HG03066 (cell line): ENCODE measurements around the gene ENOX1.

ENCODE experiments used
- ATAC-seq: cut with Tn5 transposase; IDR thresholded peaks from one replicate; pipeline ENCODE4 v1.9.1; 2021; ENCODE audit warnings: low read depth; ENCODE audit not compliant: unreplicated experiment

The ENOX1 gene

DNA sequence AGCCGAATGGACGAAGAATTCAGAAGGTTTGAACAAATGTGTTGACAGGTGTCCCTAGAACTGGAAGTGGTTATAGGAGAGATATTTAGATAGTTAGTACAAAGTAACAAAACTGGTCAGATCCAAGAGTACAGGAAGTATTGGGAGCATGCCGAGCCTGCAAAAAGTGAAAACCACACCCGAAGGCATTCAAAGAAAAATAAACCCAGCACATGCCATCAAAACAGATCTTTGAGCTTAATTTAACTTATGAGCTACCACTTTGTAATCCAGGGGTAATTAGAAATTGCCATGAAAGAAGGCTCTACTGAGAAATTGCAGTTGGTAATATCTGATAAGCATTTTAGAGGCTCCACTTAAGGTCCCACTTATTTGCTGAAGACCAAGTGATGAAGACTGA, 549.2 kb downstream of the ENOX1 start:
- ATAC-seq, result no peak

DNA sequence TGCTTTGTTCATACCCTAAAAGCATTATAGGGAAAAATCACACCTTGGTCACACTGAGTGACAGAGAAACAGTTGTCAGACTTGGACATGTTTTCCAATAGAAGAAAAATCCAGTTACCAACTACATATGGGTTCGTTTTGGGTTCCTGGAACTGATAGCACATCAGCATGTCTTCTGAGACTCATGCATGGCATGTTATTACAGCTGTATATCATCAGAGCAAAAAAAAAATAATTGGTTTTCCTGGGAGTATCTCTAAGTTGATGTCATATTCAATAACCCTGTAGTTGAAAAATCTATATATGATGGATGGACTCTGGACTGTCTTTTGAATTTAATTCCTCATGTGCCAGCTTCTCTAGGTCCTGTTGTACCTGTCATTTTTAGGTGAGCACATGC, 551.7 kb downstream of the ENOX1 start:
- ATAC-seq, result no peak

DNA sequence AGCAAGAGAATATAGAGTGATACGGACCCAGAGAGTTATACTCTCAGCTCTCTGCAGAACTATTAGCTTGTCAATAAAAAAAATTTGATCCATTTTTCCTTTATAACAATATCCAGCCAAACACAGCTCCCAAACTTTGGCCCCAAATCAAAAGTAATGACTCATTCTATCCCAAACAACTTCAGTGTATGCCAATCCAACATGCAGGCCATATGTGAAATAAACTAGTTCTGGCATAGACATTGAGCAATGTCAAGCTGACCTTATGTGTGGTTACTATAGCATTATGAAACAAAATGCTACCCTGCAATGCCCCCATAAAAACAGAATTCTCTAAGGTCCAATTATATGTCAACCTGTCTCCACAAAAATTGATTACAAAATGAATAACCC, 553.9 kb downstream of the ENOX1 start:
- no peak for ATAC-seq

DNA sequence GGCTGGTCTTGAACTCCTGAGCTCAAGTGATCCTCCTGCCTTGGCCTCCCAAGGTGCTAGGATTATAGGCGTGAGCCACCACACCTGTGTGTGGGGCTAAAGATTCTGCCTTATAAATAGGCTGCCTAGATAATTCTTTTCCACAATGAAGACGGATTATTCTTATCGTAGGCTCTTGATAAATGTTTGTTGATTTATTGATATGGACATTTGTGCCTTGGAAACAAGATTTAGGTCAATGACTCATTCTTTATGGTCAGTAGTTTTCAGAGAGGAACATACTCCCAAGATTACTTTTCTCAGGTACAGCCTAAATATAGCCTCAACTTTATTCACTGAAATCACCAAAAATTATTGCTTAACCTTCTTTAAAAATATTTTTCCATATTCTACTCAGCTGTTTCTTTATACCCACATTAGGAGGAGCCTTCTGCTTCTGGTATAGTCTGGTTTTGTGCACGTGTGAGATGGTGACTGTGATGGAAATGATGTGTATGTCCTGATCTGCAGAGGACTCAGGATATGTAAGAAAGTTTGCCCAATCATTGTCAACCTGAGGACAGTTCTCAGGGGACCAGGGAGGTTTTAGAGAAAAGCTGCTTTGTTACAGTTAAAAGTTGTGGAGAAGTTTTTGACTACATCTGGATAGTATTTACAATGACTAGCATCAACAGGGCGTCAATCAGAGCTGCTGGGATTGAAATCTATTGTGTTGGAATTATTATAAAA, 554.5 kb downstream of the ENOX1 start:
- ATAC-seq, result no peak

DNA sequence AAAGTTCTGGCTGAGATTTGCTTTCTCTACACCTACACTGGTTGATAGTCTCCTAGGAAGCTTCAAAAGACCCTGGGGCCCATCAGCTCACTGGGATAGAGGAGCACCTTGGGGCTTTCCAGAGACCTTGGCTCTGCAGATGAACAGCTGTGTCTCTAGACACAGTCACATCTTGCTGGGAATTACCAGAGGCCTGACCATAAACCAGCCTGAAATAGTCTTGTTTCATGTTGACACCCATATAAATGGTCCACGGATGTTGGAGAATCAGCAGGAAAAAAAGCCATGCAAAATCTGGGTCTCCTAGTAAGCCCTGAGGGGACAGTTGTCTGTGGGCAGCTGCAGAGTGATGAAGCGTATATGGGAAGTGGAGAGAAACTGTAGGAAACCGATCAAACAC, 555.8 kb downstream of the ENOX1 start:
- ATAC-seq, result no peak

DNA sequence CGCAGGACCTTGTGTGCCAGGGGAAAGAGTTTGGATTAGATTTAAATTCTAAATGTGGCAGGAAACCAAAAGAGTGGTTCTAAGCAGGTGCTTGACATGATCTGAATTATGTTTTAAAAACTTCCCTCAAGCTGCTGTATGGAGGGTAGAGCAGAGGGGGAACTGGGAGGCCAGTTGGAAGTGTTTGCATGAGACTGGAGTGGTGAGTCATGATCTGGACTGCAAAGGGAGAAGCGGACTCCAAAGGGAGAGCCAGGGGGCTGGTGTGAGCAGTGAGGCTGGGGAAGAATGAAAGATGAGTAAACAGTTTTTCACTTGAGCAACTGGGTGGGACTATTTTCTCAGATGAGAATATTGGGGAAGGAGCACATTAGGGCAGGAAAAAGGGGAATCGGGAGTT, 557.3 kb downstream of the ENOX1 start:
- no peak for ATAC-seq

DNA sequence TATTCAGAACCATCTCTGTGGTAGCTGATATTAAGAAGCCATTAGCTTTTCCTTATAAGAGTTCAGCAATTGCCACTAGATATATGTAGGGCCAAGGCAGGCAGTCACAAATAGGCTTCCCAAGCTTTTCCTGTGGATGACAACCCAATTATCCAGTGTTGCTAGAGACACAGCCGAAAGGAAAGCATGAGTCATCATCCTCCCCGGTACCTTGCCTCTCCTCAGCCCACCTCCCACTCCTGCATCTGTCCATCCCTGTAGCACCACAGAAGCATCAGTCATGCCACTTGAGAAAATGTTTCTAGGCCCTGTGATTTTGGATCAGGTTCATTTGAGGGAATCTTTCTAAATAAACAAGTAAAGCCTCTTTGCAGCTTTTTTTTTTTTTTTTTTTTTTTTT, 559.1 kb downstream of the ENOX1 start:
- no peak for ATAC-seq

DNA sequence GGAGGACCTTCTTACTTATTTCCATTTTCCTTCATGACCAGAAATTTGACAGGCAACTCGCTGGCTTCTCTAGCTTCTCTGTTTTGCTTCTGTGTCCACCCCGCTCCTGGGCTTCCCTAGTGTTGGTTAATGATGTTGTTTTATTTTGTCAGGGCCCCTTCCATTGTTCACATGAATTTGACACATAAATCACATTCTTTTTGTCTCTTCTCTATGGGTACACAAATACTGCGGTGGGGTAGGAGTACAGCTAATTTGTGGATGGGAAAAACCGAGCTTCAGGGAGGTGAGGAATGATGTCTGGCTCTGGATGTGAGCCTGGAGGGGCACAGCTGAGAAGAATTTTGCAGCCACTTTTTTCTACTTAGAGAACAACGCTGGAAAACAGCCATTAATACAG, 563.6 kb downstream of the ENOX1 start:
- no peak for ATAC-seq

DNA sequence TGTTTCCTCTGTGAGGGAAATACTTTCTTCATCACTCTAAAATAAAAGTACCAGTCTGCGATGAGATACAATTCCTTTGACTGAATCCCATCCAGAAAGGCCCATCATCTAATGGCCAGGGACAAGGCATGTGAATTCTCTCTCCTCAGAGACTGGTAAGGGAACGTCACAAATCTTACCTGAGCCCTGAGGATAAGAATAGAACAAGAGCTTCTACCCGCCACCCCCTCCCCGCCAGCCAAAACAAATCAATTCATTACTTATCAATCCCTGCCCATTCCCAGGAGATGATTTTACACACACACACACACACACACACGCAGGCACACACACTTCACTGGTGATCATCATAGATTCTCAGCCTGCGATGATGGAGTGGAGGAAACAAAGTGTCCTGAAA, 564.7 kb downstream of the ENOX1 start:
- no peak for ATAC-seq

DNA sequence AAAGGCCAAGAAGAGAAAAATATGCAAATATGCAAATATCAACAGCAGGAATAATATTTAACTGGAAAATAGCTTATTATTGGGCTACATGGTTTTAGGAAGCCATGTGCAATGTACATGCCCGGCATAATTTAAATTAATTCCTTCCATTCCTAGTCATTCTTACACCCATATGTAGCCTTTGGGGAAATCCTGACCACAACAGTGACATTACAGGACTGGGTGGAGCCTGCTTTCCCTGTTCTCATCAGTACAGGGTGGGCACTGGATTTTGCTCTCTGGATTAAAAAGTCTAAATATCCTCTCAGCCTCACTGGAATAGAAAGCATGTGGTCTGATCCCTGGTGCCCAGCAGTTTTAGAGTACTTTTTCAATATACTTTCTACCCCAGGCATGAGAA, 565.2 kb downstream of the ENOX1 start:
- no peak for ATAC-seq

DNA sequence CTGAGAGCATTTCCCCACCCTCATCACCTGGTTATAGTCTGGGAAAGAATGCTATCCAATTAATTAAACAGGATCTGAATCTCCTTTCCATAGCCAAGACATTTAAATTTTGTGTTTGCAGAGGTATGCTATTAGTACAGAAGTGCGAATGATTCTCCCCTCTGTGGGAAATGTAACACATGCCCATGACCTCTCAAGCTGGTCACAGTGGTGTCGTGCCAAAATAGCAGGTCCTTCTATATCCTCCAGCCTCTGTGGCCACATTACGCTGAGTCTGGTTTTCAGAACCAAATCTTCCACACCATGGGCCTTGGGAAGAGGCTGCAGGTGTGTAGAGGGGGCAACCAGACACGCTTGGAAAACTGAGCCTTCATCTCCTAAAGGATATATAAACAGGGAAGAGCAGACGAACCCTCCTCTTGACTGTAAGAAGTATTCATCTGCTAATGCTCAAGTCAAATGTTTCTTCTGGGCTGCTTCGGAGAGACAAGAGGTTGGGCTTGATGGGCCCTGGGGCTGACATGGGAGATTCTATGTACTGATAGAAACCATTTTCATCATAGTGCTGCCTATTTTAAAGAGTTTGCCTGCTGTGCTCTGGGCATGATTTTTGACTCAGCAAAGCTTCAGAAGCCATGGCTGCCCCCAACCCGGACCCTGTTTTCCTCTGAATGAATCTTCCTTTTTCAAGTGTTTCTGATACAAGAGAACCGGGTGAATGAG, 565.7 kb downstream of the ENOX1 start:
- no peak for ATAC-seq

DNA sequence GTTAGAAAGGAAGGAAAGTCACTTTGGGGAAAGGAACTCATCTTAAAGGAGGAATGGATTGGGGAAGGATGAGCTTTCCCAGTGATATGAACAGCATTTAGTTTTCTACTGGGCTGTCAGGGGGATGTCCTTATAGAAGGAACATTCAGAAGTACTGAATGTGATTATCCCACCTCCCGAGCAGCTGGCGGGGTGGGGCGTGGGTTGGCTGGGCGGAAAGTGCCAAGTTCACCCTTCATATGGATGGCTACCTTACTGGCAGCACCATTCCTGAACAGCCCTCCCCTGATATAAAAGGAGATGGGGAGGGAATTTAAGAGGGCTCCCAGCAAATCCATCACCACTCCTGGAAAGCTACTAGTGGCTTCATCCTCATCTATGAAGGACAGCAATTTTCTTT, 572.6 kb downstream of the ENOX1 start:
- ATAC-seq, result no peak

DNA sequence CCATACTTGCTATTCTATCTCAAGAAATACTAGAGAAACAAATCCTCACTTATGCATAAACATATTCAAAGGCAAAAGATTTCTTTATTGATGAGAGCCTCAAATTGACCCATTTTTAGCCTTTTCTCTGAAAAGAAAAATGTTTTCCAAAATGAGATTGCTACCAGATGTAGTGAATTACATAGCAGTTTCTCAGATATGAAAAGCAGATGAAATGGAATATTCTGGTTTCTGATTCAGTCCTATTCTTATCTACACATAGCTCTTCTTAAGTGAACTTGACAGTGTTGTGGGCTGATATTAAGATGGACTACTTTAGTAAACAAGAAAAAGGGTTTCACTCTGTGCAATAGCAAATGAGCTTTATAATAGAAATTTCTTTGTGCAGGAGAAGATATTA, 579.9 kb downstream of the ENOX1 start:
- ATAC-seq, result no peak

DNA sequence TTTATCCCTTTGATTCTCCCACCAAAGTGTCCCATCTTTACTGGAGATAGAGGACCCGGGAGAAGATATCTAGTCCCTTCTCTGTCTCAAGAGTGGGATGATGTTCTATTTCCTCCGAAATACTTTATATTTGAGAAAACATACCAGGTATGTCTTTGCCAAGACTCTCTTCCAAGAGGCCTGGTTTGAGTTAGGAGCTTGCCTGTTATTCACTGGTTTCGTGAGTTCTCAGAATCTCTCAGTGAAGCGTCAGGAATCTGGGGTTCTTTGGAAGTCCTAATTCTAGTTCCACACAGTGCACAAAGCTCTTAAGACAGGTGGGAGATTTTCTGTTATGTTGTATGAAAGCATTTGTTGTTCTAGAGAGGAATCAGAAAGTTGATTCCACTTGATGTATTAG, 581.4 kb downstream of the ENOX1 start:
- no peak for ATAC-seq

DNA sequence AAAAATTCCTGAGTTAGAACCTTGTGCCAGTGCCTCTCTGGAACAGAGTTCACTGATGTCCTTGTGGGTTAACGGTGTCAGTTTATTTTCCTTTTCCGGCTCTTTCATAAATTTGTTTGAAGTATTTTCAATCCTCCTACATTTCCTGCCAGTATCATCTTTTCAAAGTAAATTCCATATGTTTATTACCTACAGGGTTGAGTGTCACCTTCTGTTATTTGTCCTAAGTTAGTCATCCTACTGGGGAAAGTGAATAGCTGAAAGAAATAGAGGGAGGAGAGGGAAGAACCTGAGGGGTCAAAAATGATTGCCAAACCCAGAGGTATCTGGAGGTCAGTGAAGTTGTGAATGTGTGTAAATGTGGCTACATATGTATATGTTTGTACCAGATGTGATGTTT, 582.2 kb downstream of the ENOX1 start:
- ATAC-seq, result no peak

DNA sequence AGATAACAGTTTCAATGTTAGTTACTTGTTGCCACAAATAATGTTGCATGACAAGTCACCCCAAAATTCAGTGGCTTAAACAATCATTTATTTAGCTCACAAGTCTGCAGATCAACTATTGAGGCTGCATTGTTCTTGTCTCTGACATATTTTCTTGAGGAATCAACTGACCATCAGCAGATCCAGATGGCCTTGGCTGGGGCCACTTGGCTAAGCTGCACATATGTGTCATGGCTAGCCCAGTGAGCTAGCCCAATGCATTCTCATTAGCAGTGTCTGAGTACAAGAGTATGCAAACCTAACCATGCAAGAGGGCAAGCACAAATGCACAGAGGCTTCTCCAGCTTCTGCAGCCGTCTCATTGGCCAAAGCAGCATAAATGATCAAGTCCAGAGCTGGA, 583.0 kb downstream of the ENOX1 start:
- ATAC-seq, result no peak

DNA sequence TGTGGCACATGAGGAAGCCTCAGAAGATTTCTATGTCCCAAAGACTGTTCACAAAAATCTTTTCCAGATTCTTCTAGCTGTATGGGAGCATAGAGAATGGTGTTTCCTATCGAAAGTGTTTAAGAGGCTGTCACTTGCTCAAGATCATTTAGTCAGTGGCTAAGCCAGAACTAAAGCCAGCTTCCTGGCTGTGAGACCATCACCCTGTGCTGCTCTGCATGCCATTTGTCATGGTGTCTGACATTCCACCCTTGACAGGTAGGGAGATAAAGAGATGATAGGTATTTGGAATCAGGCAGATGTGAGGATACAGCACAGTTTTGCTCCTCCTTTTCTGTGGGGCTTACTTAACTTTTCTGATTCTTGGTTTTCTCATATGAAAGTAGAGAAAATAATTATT, 586.0 kb downstream of the ENOX1 start:
- ATAC-seq, result no peak

DNA sequence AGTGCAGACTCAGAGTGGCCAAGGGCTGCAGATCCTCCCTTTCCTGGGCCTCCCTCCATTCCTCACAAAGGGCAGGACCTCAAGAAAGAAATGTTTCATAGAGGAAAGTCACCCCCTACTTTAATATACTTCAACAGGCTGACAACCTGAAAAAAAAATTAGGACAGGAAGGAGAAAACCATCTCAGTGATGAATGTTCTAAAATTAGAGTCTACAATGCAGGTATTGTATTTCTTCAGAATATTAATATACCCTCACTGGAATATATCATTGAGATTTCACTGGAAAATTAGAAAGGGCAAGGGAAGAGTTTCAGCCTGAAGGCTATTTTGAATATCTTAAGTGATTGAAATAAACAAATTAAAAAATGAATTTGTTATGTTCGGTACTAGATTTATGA, 586.5 kb downstream of the ENOX1 start:
- no peak for ATAC-seq

DNA sequence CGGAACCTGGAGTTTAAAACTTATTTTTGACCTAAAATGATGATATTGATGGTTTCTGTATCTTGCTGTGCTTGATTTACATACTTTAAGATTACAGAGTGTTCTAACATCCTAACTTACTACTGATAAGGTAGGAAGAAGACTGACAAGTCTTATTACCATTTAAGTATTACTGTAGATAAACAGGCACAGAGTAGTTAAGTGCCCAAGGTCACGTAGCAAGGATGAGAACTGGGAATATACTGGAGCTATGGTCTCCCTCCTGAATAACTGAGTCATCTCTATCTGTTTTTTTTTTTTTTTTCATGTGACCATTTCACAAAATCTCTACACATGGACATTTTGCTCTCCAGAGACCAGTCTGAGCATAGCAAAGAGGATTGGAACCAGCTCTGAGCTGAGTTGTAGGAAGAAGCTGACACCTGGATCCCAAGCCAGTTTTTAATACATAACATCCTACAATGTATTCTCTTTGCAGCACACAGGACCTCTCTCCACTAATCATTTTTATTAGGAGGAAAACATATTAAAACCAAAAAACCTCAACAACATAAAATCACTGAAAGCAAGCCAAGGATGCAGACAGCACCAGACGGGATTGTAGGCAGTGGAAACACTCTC, 589.9 kb downstream of the ENOX1 start:
- ATAC-seq, result no peak

DNA sequence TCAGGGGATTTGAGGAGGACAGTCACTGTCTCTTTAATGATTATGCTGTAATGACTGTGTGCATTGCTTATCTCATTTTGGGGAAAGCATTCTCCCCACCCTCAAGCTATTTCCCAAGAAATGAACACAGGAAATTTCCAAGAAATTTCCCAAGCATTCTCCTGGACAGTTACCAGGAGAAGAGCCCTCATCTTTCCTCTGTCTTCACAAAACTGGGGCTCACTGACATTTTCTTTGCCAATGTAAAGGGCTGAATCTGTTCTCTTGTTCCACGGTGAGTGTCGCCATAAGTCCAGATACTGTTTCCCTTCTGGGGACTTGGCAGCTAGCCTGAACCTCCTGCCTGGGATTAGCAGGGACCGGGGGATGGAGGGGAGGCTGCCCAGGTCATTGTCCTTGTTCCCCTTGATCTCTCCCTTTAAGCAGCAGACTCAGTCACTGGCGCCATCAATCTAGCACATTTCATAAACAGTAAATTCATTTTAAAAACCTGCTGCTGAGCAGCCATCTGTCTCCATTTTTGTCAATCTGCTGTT, 590.6 kb downstream of the ENOX1 start:
- ATAC-seq, result no peak

DNA sequence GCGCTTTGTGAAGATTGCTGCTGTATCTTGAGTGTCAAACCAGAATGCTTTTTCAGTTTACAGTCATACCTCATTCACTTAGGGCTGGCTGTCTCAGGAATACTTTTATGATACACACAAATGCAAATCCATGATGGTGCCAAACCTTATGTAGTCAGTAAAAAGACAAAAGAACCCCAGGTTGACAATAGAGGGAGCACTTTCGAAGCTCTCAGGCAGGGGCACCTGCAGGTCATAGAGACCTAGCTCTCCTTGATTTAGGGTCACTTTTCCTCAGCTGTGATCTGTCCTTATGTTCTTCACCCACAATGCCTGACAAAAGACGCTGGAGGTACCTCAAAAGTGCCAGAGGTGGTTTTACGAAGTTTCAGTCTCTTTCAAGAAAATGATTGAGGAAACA, 591.2 kb downstream of the ENOX1 start:
- no peak for ATAC-seq

DNA sequence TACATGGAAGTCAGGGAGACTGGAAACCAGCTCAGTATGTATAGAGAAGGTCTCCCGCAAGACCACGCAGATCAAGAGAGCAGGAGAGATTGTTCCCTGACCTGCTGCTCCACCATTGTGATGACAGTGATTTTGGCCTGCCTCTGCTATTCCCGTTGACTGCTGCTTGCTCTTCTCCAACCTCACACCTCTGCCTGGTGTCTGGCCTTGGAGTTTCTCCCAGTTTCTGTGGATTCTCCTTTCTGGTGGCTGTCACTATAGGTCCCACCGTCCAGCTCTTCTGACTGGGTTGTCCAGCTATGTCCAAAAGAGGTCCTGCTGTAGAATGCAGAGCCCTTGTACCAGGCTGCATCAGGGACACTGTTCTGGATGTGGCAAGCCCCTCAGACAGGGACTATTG, 591.7 kb downstream of the ENOX1 start:
- no peak for ATAC-seq
